T-helper 1 cell treated with Interleukin-12 subunit alpha and Interleukin-12 subunit beta and Interleukin-4 antibody, amounts not matched to agents 30 μg/mL and 1 μg/mL, for 36 hours (primary cell): ENCODE results near the gene SCN8A.

ENCODE experiments used
- H3K27ac Mint-ChIP-seq: one replicate; pipeline ENCODE4 v1.8.0; 2021; ENCODE audit warnings: mild to moderate bottlenecking, mixed read lengths
- H3K27me3 Mint-ChIP-seq: one replicate; pipeline ENCODE4 v1.8.0; 2021; ENCODE audit warnings: low read depth, mixed read lengths
- H3K36me3 Mint-ChIP-seq: one replicate; pipeline ENCODE4 v1.8.0; 2021; ENCODE audit warnings: low read depth, mixed read lengths
- H3K4me1 Mint-ChIP-seq: one replicate; pipeline ENCODE4 v1.8.0; 2021; ENCODE audit warnings: low read depth, mixed read lengths
- H3K4me3 Mint-ChIP-seq: one replicate; pipeline ENCODE4 v1.8.0; 2021; ENCODE audit warnings: mild to moderate bottlenecking, moderate library complexity, mixed read lengths
- H3K9me3 Mint-ChIP-seq: one replicate; pipeline ENCODE4 v1.8.0; 2021; ENCODE audit warnings: mixed read lengths

Gene SCN8A

GRCh38 chr12:51744235-51744634, 153.2 kb downstream of the SCN8A start:
- H3K27me3 Mint-ChIP-seq: peaks cover 24% of the 10 kb centered on the region
- no peak overlapping the region for H3K27ac Mint-ChIP-seq
- H3K36me3 Mint-ChIP-seq: no peaks in the 10 kb centered on the region
- peaks cover 9% of the 10 kb centered on the region for H3K9me3 Mint-ChIP-seq
- no peaks in the 10 kb centered on the region for H3K4me1 Mint-ChIP-seq
- no peak overlapping the region for H3K4me3 Mint-ChIP-seq

DNA sequence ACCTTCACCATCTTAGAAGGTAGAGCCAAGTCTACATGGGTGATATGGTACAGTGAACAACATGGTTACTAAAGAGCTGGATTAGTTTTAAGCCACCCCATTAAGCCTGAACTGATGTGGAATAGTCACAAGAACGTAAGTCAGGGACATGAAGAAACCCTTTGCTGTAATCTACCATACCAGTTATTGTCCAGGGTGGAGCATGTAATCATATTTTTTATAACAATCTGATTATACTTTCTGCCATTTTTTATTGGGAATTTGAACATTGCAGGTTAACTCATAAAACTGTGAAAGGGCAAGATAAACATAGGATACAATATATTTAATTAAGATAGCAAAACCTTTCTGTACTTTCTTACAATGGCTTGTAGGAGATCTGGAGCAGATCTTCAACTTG, 153.9 kb downstream of the SCN8A start:
- H3K36me3 Mint-ChIP-seq: no peaks in the 10 kb centered on the region

GRCh38 chr12:51746416-51746815, 155.4 kb downstream of the SCN8A start:
- H3K4me3 Mint-ChIP-seq: no peak overlapping the region

More for the DNA sequence above, 153.9 kb downstream of the SCN8A start:
- H3K4me1 Mint-ChIP-seq: no peaks in the 10 kb centered on the region
- no peak overlapping the region for H3K4me3 Mint-ChIP-seq
- no peak overlapping the region for H3K27ac Mint-ChIP-seq
- peaks cover 25% of the 10 kb centered on the region for H3K27me3 Mint-ChIP-seq
- peaks cover 9% of the 10 kb centered on the region for H3K9me3 Mint-ChIP-seq

GRCh38 chr12:51748235-51748634, 157.2 kb downstream of the SCN8A start:
- Mint-ChIP-seq H3K27me3 (peaks cover 24% of the 10 kb centered on the region), H3K4me1 (no peaks in the 10 kb centered on the region), H3K27ac (no peak overlapping the region), H3K9me3 (no peaks in the 10 kb centered on the region), H3K36me3 (no peaks in the 10 kb centered on the region), H3K4me3 (no peak overlapping the region)

More at GRCh38 chr12:51746416-51746815, 155.4 kb downstream of the SCN8A start:
- H3K27ac Mint-ChIP-seq: no peak overlapping the region
- peaks cover 26% of the 10 kb centered on the region for H3K27me3 Mint-ChIP-seq
- no peaks in the 10 kb centered on the region for H3K36me3 Mint-ChIP-seq
- no peaks in the 10 kb centered on the region for H3K4me1 Mint-ChIP-seq
- peaks cover under 1% of the 10 kb centered on the region for H3K9me3 Mint-ChIP-seq

DNA sequence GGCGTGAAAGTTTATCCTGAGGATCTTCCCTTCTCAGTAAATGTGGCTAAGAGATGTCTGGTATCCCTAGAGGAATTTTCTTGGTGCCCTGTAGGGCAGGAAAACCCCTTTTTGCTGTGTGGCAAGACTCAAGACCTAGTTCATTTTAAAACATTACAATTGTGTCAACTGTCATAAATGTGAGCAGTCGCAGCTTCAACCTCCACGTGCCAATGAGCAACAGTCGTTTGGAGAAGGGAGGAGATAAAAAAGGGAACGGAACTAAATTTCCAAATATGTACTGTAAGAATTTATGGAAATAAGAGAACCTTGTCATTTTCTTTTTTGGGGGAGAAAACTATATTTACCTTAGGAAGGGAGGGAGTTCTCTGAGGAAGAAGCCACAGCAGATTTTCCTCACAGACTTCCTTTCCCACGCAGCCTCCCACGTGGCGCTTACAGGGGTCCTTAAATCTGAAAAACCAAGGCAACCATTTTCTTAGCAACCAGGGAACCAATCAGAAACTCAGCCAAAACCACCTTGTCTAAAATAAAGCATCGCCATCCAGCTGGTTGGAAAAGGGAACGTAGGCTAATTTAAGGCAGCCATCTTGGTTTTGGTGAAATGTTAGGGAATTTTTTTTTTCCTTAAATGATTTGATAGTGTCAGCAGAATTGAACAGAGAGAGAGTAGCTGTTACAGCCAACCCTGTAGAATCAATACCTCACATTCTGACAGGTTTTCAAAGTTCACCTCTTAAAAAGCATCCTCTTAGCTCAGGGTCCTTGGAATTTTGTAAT, 158.4 kb downstream of the SCN8A start:
- H3K36me3 Mint-ChIP-seq: no peaks in the 10 kb centered on the region
- H3K27me3 Mint-ChIP-seq: peaks cover 26% of the 10 kb centered on the region
- no peak overlapping the region for H3K4me3 Mint-ChIP-seq
- no peaks in the 10 kb centered on the region for H3K4me1 Mint-ChIP-seq
- no peak overlapping the region for H3K27ac Mint-ChIP-seq
- H3K9me3 Mint-ChIP-seq: no peaks in the 10 kb centered on the region

DNA sequence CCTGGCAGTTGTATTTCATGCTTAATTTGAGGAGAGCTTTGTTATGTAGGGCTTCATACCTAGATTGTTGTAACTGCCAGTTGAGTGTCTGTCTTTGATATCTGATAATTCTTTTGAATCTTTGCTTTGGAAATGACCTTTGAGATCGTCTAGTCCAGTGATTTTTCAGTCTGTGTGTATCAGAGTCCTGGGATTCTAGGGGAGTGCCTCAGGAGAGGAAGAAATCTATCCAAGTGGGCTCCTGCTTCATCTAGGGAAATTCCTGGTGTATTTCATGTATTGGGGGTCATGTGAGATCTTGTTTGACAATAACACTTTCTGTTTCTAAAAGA, 158.9 kb downstream of the SCN8A start:
- no peaks in the 10 kb centered on the region for H3K4me1 Mint-ChIP-seq

DNA sequence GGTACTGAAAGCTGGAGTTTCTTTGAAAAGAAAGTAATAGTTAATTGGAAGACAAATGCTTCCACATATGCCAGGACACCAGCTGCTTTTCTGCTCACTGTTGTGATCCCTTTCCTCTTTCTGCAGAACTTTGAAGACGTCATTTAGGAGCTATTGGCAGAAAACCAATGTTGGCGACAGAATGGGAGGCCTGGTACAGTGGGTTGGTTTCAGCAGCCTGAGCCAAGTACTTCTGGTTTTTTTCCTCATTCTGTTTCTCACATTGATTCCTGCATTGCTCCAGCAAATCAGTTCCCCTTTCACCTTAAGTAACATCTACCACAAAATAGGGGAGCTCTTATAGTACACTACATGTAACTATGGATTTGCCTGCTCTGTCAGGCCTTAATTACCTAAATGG, 160.6 kb downstream of the SCN8A start:
- Mint-ChIP-seq H3K27me3 (peaks cover 26% of the 10 kb centered on the region), H3K4me1 (no peaks in the 10 kb centered on the region)

More for the DNA sequence above, 158.9 kb downstream of the SCN8A start:
- Mint-ChIP-seq H3K36me3 (no peaks in the 10 kb centered on the region), H3K9me3 (no peaks in the 10 kb centered on the region), H3K27me3 (peaks cover 23% of the 10 kb centered on the region), H3K4me3 (no peak overlapping the region), H3K27ac (no peak overlapping the region)

GRCh38 chr12:51752234-51752889, 161.3 kb downstream of the SCN8A start:
- Mint-ChIP-seq H3K27ac (no peak overlapping the region), H3K4me1 (no peaks in the 10 kb centered on the region), H3K4me3 (no peak overlapping the region), H3K27me3 (peaks cover 26% of the 10 kb centered on the region), H3K9me3 (no peaks in the 10 kb centered on the region), H3K36me3 (no peaks in the 10 kb centered on the region)

More for the DNA sequence above, 160.6 kb downstream of the SCN8A start:
- Mint-ChIP-seq H3K4me3 (no peak overlapping the region), H3K27ac (no peak overlapping the region), H3K9me3 (no peaks in the 10 kb centered on the region), H3K36me3 (no peaks in the 10 kb centered on the region)

DNA sequence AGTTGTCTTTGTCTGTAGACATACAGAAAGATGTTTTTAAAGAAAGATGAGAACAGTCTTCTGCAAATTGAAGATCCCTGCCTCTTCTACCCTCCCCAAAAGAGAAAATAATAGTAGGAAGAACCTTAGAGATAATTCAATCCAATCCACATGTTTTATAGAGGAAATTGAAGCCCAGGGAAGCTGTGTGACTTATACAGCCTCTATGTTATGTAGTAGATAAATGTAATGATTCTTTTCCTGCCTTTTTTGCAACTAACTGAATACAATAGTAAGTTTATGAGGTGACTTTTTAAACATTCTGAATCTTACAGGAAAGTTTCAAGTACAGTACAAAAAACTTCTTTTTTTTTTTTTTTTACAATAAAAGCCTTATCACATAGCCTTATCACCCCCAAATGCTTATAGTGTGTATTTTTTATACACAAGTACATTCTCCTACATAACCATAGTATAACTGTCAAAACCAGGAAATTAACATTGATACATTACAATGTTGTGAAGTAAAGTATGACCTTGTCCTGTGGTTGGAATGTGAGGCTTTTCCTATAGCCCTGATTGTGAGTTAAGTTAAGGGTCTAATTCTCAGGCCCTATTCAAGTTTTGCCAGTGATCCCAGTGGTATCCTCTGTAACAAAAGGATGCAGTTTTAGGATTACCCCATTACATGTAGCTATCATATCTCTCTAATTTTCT, 163.1 kb downstream of the SCN8A start:
- no peaks in the 10 kb centered on the region for H3K4me1 Mint-ChIP-seq
- H3K9me3 Mint-ChIP-seq: no peaks in the 10 kb centered on the region
- peaks cover 24% of the 10 kb centered on the region for H3K27me3 Mint-ChIP-seq
- H3K27ac Mint-ChIP-seq: no peak overlapping the region
- H3K36me3 Mint-ChIP-seq: no peaks in the 10 kb centered on the region
- no peak overlapping the region for H3K4me3 Mint-ChIP-seq

DNA sequence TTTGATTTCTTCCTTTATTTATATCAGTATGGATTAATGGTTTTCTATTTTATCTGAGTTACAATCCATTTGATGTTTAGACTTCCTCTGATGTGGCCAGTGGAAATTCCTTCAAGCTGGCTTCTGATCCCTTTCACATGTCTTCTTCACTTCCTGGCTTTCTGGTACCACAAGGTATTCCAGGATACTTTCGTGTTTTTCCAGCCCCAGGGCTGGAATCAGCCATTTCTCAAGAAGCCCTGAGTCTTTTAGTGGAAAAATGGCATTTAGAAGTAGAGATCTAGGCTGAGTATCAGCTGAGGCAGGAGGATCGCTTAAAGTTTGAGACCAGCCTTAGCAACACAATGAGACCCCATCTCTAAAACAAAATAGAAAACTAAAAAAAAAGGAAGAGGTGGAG, 164.2 kb downstream of the SCN8A start:
- Mint-ChIP-seq H3K9me3 (no peaks in the 10 kb centered on the region), H3K27ac (no peak overlapping the region), H3K4me3 (no peak overlapping the region), H3K27me3 (peaks cover 19% of the 10 kb centered on the region), H3K36me3 (no peaks in the 10 kb centered on the region), H3K4me1 (no peaks in the 10 kb centered on the region)

GRCh38 chr12:51759175-51759574, 168.1 kb downstream of the SCN8A start:
- no peaks in the 10 kb centered on the region for H3K4me1 Mint-ChIP-seq
- H3K4me3 Mint-ChIP-seq: no peak overlapping the region
- peaks cover 4% of the 10 kb centered on the region for H3K27me3 Mint-ChIP-seq
- no peak overlapping the region for H3K27ac Mint-ChIP-seq
- H3K9me3 Mint-ChIP-seq: no peaks in the 10 kb centered on the region
- H3K36me3 Mint-ChIP-seq: no peaks in the 10 kb centered on the region

GRCh38 chr12:51759695-51760094, 168.7 kb downstream of the SCN8A start:
- Mint-ChIP-seq H3K27ac (no peak overlapping the region), H3K27me3 (peaks cover 4% of the 10 kb centered on the region), H3K9me3 (no peaks in the 10 kb centered on the region), H3K4me1 (no peaks in the 10 kb centered on the region), H3K4me3 (no peak overlapping the region), H3K36me3 (no peaks in the 10 kb centered on the region)

- Mint-ChIP-seq H3K9me3 (no peaks in the 10 kb centered on the region), H3K4me1 (no peaks in the 10 kb centered on the region), H3K4me3 (no peak overlapping the region), H3K27me3 (peaks cover 4% of the 10 kb centered on the region), H3K36me3 (no peaks in the 10 kb centered on the region), H3K27ac (no peak overlapping the region)
Observed at GRCh38 chr12:51760231-51760630, 169.2 kb downstream of the SCN8A start.

GRCh38 chr12:51763743-51764142, 172.7 kb downstream of the SCN8A start:
- Mint-ChIP-seq H3K9me3 (no peaks in the 10 kb centered on the region), H3K27ac (no peak overlapping the region), H3K4me3 (no peak overlapping the region), H3K36me3 (no peaks in the 10 kb centered on the region), H3K4me1 (no peaks in the 10 kb centered on the region), H3K27me3 (peaks cover 3% of the 10 kb centered on the region)
